HEK293T (cell line): ENCODE results near the gene RAB9B.

Experiments
- BHLHE40 ChIP-seq: fragments of 450-650 bp; IDR thresholded peaks from 2 replicates; pipeline ENCODE4 v1.6.1; 2016; ENCODE audit warnings: mild to moderate bottlenecking, moderate library complexity, borderline replicate concordance
- CTBP1 ChIP-seq: fragments of 450-650 bp; IDR thresholded peaks from 2 replicates; pipeline ENCODE4 v1.6.1; 2016; ENCODE audit warnings: borderline replicate concordance
- ELF4 ChIP-seq: fragments of 450-650 bp; IDR thresholded peaks from 2 replicates; pipeline ENCODE4 v1.6.1; 2017; ENCODE audit warnings: antibody characterized with exemption
- FOXA1 ChIP-seq: fragments of 450-650 bp; IDR thresholded peaks from 2 replicates; pipeline ENCODE4 v1.6.1; 2016; ENCODE audit warnings: mild to moderate bottlenecking
- FOXK2 ChIP-seq: fragments of 450-650 bp; IDR thresholded peaks from 2 replicates; pipeline ENCODE4 v1.6.1; 2016; ENCODE audit warnings: mild to moderate bottlenecking
- FOXM1 ChIP-seq: fragments of 450-650 bp; IDR thresholded peaks from 2 replicates; pipeline ENCODE4 v1.6.1; 2017; ENCODE audit warnings: mild to moderate bottlenecking, borderline replicate concordance
- HDGF ChIP-seq: fragments of 450-650 bp; IDR thresholded peaks from 2 replicates; pipeline ENCODE4 v1.6.1; 2017; ENCODE audit warnings: antibody characterized with exemption, borderline replicate concordance
- L3MBTL2 ChIP-seq: fragments of 450-650 bp; conservative IDR thresholded peaks from 2 replicates; pipeline ENCODE4 v1.6.1; 2016; ENCODE audit warnings: mild to moderate bottlenecking
- PKNOX1 ChIP-seq: fragments of 450-650 bp; IDR thresholded peaks from 2 replicates; pipeline ENCODE4 v1.6.1; 2016
- SP1 ChIP-seq: fragments of 450-650 bp; IDR thresholded peaks from 2 replicates; pipeline ENCODE4 v1.6.1; 2017
- SUZ12 ChIP-seq: fragments of 450-650 bp; IDR thresholded peaks from 2 replicates; pipeline ENCODE4 v1.6.1; 2016; ENCODE audit warnings: mild to moderate bottlenecking
- TARDBP ChIP-seq: fragments of 450-650 bp; IDR thresholded peaks from 2 replicates; pipeline ENCODE4 v1.6.1; 2016
- ZNF384 ChIP-seq: fragments of 450-650 bp; IDR thresholded peaks from 2 replicates; pipeline ENCODE4 v1.6.1; 2016

GRCh38 chrX:103805860-103806259 lies 26.2 kb downstream of the RAB9B start:
- TF ChIP-seq ZNF384, result no peak
- no peak for TF ChIP-seq PKNOX1
- no peak for TF ChIP-seq BHLHE40
- TF ChIP-seq FOXA1, result no peak
- TF ChIP-seq CTBP1, result no peak
- no peak for TF ChIP-seq SP1
- TF ChIP-seq ELF4, result no peak
- TF ChIP-seq FOXK2, result no peak
- TF ChIP-seq HDGF, result no peak
- no peak for TF ChIP-seq SUZ12
- no peak for TF ChIP-seq L3MBTL2
- no peak for TF ChIP-seq FOXM1
- no peak for TF ChIP-seq TARDBP
